Prostate gland (tissue), 2 donors: ENCODE results near the gene PSG2.

Experiments used
- POLR2A ChIP-seq: fragments of 450-650 bp; IDR thresholded peaks from one replicate; pipeline ENCODE4 v1.6.1; 2016; ENCODE audit warnings: antibody characterized with exemption, mild to moderate bottlenecking
- POLR2AphosphoS5 ChIP-seq: sonication (generic); formaldehyde crosslinking; IDR thresholded peaks from one replicate; pipeline ENCODE4 v1.6.1; 2017; ENCODE audit warnings: antibody characterized with exemption
- TF ChIP-seq, protein P1 (sequence below), 4 experiments: fragments of 200-600 bp in 2 of 4; fragments of 450-650 bp in 2 of 4; sonication (generic) in 2 of 4; IDR thresholded peaks; 1 replicate in 3 of 4; 2 replicates in 1 of 4; pipeline ENCODE4 v1.5.1; 2016 to 2019; ENCODE audit warnings: antibody characterized with exemption in 4 of 4, mild to moderate bottlenecking in 2 of 4, moderate library complexity in 2 of 4

DNA sequence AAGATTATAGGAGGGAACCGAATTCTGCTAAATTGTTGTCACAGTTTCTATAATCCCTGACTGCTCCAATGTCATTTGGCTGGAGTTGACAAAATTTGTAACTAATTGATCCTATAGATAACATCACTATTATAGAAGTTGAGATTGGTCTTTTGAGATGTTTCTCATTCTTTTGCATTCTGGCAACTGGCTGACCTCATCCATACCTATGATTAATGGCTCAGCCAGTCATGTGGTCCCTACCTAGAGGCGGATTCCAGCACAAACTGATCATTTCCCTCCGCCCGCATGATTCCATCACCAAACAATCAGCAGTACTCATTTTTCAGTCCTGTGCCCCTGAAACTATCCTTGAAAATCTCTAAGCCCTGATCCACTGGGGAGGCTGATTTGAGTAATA lies 4.2 kb downstream of the PSG2 start:
- TF ChIP-seq, protein P1, sequence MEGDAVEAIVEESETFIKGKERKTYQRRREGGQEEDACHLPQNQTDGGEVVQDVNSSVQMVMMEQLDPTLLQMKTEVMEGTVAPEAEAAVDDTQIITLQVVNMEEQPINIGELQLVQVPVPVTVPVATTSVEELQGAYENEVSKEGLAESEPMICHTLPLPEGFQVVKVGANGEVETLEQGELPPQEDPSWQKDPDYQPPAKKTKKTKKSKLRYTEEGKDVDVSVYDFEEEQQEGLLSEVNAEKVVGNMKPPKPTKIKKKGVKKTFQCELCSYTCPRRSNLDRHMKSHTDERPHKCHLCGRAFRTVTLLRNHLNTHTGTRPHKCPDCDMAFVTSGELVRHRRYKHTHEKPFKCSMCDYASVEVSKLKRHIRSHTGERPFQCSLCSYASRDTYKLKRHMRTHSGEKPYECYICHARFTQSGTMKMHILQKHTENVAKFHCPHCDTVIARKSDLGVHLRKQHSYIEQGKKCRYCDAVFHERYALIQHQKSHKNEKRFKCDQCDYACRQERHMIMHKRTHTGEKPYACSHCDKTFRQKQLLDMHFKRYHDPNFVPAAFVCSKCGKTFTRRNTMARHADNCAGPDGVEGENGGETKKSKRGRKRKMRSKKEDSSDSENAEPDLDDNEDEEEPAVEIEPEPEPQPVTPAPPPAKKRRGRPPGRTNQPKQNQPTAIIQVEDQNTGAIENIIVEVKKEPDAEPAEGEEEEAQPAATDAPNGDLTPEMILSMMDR (IDR thresholded peaks at IDR 0.05) = no peak
- TF ChIP-seq POLR2A (no peak), POLR2AphosphoS5 (no peak)
